ENCODE measurements around the gene KLF16.

The KLF16 gene

DNA sequence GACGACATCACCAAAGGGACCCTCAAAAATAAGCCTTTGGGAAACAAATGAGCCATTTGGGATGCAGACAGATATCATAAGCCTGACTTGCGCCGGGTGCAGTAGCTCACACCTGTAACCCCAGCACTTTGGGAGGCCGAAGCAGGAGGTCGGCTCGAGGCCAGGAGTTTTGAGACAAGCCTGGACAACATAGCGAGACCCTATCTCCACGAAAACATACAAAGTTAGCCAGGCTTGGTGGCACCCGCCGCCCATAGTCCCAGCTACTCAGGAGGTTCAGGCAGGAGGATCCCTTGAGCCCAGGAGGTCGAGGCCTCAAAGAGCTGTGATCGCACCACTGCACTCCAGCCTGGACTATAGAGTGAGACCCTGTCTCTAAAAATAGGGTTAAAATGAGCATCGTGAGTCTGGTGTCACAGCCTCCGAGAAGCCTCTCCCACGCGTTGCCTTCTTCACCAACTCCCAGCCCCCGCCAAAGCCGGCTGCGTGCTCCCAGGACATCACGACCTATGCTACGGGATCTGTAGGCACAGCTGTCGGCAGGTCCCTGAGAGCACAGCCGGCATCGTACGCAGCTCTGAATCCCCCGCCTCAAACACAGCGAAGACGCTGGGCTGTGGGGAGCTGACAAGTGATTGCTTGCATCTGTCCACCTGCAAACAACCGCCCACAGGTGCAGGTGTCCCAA lies 16.7 kb downstream of the KLF16 start:
- DNase-seq (no peak), ATAC-seq (no peak)
- Mint-ChIP-seq H3K27me3 (no peaks in the 10 kb centered on the region), H3K4me3 (peak overlapping the region; percentile 91 to 94), H3K9me3 (no peaks in the 10 kb centered on the region), H3K27ac (peak overlapping the region; percentile 82 to 99), H3K4me1 (peaks cover 84% of the 10 kb centered on the region)

DNA sequence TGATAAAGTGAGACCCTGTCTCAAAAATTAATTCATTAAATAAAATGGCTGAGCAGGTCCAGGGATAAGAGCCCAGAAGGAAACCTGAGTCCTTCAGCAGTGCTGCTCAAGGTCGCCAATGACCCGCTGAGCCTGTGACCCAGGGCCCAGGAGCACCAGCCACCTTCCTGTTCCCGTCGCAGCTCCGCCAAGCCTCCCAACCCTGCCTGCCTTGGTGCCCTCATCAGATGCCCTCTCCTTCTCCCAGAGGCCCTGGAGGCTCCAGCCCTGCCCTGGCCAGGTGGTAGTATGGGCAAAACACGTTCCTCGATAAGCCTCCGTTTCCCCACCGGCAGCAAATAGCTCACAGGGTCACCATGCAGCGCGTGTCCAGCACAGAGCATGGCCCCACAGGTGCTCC lies 17.7 kb downstream of the KLF16 start:
- Mint-ChIP-seq H3K4me3 (peak overlapping the region in 1 of 2 donors; percentile 94), H3K4me1 (peaks cover 85% of the 10 kb centered on the region), H3K27ac (peak overlapping the region in 1 of 2 donors; percentile 90), H3K27me3 (no peaks in the 10 kb centered on the region), H3K9me3 (no peaks in the 10 kb centered on the region)
- DNase-seq (no peak), ATAC-seq (no peak)

DNA sequence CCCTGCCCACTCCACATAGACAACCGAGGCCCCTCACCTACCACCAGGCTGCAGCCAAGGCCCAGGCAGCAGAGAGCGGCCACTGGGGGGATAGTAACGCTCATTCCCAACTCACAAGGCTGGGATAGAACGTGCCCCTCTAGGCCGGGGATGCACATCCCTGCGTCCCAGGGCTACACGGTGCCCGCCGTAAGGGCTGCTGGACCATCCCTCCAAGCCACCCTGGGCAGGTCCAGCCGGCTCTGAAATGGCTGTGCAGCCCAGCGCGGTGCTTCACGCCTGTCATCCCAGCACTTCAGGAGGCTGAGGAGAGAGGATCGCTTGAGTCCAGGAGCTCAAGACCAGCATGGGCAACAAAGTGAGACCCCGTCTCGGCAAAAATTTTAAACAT lies 18.3 kb downstream of the KLF16 start:
- Mint-ChIP-seq H3K4me1 (peaks cover 85% of the 10 kb centered on the region), H3K27ac (peak overlapping the region; percentile 72 to 90), H3K9me3 (no peaks in the 10 kb centered on the region), H3K4me3 (no peak overlapping the region), H3K27me3 (no peaks in the 10 kb centered on the region)
- DNase-seq (no peak), ATAC-seq (no peak)

GRCh38 chr19:1844513-1845124 lies 18.8 kb downstream of the KLF16 start:
- peak overlapping the region in 1 of 2 donors; percentile 26 for H3K4me3 Mint-ChIP-seq
- no peaks in the 10 kb centered on the region for H3K27me3 Mint-ChIP-seq
- no peak for ATAC-seq
- H3K9me3 Mint-ChIP-seq, result no peaks in the 10 kb centered on the region
- DNase-seq, result no peak
- H3K4me1 Mint-ChIP-seq, result peaks cover 86% of the 10 kb centered on the region
- H3K27ac Mint-ChIP-seq, result peak overlapping the region in 1 of 2 donors; percentile 72

GRCh38 chr19:1843646-1844394 lies 19.6 kb downstream of the KLF16 start:
- H3K4me1 Mint-ChIP-seq, result peaks cover 83% of the 10 kb centered on the region
- no peak overlapping the region for H3K27ac Mint-ChIP-seq
- no peak for DNase-seq
- no peak for ATAC-seq
- H3K9me3 Mint-ChIP-seq, result no peaks in the 10 kb centered on the region
- H3K4me3 Mint-ChIP-seq, result no peak overlapping the region
- H3K27me3 Mint-ChIP-seq, result no peaks in the 10 kb centered on the region

DNA sequence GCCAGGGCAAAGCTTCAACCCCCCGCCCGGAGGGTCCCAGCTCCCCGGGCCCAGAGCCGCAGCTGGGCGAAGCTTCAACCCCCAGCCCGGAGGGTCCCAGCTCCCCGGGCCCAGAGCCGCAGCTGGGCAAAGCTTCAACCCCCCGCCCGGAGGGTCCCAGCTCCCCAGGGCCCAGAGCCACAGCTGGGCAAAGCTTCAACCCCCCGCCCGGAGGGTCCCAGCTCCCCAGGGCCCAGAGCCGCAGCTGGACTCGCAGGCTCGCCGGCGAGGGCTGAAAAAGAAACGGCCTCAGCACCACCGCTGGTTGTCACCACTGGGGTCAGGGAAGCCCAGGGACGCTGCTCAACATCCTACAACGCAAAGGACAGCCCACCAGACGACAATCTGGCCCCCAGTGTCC lies 20.3 kb downstream of the KLF16 start:
- Mint-ChIP-seq H3K4me1 (peaks cover 87% of the 10 kb centered on the region), H3K27ac (peak overlapping the region in 1 of 2 donors; percentile 80), H3K9me3 (no peaks in the 10 kb centered on the region), H3K27me3 (no peaks in the 10 kb centered on the region), H3K4me3 (no peak overlapping the region)
- DNase-seq, result no peak
- ATAC-seq, result no peak

DNA sequence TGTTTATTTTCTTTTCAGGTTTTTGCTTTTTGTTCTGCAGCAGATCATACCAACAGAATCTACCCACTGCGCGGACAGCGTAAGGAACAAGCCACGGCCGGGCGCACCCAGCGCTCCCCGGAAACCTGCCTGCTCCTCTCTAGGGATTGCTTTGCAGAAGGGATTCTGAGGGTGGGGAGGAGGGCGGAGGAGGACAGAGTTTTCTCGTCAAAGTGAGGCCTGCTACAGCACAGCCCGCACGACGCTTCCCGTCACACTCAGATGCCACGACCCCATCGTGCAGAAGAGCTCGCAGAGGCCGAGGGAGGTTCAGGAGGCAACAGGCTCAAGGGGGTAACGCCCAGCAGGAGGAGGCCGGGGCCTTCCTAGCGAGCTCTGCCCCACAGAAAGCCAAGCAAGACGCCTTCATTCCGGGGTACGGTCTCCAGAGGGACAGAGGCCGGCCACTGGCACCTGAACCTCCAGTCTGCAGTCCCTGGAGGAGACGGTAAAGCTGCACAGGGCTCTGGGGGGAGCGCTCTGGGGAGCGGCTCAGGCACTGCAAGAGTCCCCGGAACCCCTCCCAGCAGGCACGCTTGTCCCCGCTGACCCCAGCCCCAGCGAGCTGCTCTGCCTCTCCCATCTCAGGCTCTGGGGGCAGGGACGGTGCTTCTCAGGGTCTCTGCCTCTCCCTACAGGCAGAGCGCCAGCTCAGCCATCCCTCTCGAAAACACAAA lies 22.0 kb downstream of the KLF16 start:
- H3K4me1 Mint-ChIP-seq, result peaks cover 90% of the 10 kb centered on the region
- peak overlapping the region in 1 of 2 donors; percentile 89 for H3K27ac Mint-ChIP-seq
- H3K4me3 Mint-ChIP-seq, result no peak overlapping the region
- DNase-seq (no peak), ATAC-seq (no peak)
- H3K27me3 Mint-ChIP-seq, result no peaks in the 10 kb centered on the region
- H3K9me3 Mint-ChIP-seq, result no peaks in the 10 kb centered on the region

DNA sequence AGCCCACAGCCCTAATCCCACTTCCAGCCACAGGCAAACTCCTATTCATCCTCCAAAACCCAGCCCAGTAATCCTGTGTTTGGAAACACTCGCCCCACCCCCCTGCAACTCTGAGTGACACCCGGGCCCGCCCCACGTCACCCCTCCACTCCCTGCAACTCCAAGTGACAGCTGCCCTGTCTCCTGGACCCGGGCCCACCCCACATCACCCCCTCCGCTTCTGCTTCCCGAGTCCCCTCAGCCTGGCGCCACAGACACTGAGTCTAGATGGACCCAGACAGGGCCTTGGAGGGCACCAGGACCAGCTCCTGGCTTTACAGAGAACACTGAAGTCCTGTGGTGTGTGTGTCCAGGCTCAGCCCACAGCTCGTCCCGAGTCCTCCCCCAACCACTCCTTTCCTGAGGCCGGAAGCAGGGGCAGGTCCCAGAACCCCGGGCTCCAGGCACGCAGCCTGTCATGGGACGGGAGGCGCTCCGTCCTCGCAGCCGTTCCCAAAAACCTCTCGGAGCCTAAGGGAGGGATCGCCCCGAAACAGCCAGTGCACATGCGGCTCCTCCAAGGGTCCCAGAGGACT lies 22.8 kb downstream of the KLF16 start:
- no peak for ATAC-seq

DNA sequence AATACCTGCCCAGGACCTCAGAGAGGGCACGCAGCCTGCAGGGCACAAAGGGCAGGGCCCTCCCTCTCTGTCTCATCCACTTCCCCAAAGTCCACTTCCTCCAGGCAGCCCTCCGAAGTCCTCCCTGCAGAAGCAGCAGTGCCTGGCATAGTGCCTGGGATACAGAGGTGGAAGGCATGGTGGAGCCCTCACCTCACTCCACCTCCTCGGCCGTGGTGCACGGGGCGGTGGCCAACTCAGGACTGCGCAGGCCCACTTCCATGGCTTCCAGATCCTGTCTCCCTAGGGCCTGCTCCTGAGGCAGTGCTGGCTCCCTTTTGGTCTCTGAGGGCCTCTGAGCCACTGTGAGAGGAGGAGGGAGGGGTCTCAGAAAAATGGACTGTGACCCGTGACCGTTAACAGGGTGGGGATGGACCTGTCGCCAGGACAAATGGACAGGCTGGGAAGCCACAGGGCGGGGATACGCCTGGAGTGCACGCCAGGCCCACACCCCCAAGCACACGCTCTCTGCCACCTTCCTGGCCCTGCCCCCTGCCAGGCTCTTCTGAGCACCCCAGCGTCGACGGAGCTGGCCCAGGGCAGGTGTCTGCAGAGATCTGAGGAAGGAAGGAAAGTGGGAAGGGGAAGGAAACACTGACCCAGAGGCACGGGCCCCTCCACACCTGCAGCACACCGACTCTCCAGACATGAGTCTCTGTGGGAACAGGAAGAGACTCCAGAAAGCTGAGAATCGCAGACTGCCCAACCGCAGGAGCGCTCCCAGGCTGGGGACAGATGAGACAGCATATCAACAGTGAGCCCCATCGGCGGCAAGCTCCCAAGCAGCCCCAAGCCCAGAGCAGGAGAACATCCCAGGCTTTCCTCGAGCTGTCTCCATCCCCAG lies 23.5 kb downstream of the KLF16 start:
- no peak for DNase-seq
- no peak for ATAC-seq
- H3K27me3 Mint-ChIP-seq, result no peaks in the 10 kb centered on the region
- no peak overlapping the region for H3K4me3 Mint-ChIP-seq
- peak overlapping the region; percentile 57 to 88 for H3K27ac Mint-ChIP-seq
- H3K4me1 Mint-ChIP-seq, result peaks cover 85% of the 10 kb centered on the region
- H3K9me3 Mint-ChIP-seq, result no peaks in the 10 kb centered on the region

More for the DNA sequence above, 22.8 kb downstream of the KLF16 start:
- Mint-ChIP-seq H3K9me3 (no peaks in the 10 kb centered on the region), H3K4me1 (peaks cover 90% of the 10 kb centered on the region), H3K4me3 (no peak overlapping the region), H3K27ac (peak overlapping the region in 1 of 2 donors; percentile 66), H3K27me3 (no peaks in the 10 kb centered on the region)
- DNase-seq, result no peak

GRCh38 chr19:1837625-1838105 lies 25.7 kb downstream of the KLF16 start:
- H3K4me3 Mint-ChIP-seq, result no peak overlapping the region
- peak; percentile 72 for ATAC-seq
- peaks cover 77% of the 10 kb centered on the region for H3K4me1 Mint-ChIP-seq
- H3K9me3 Mint-ChIP-seq, result no peaks in the 10 kb centered on the region
- peak overlapping the region in 1 of 2 donors; percentile 63 for H3K27ac Mint-ChIP-seq
- H3K27me3 Mint-ChIP-seq, result no peaks in the 10 kb centered on the region
- DNase-seq, result peak; percentile 64 to 67

- no peak overlapping the region for H3K4me3 Mint-ChIP-seq
- H3K4me1 Mint-ChIP-seq, result peaks cover 73% of the 10 kb centered on the region
- peak; percentile 10 for ATAC-seq
- no peaks in the 10 kb centered on the region for H3K9me3 Mint-ChIP-seq
- no peak for DNase-seq
- no peaks in the 10 kb centered on the region for H3K27me3 Mint-ChIP-seq
- H3K27ac Mint-ChIP-seq, result peak overlapping the region in 1 of 2 donors; percentile 63
Observed at GRCh38 chr19:1837222-1837565, 26.2 kb downstream of the KLF16 start.

- ATAC-seq, result no peak
- DNase-seq, result no peak
- no peaks in the 10 kb centered on the region for H3K9me3 Mint-ChIP-seq
- no peak overlapping the region for H3K27ac Mint-ChIP-seq
- peaks cover 73% of the 10 kb centered on the region for H3K4me1 Mint-ChIP-seq
- no peak overlapping the region for H3K4me3 Mint-ChIP-seq
- no peaks in the 10 kb centered on the region for H3K27me3 Mint-ChIP-seq
Observed at GRCh38 chr19:1836458-1837221, 26.7 kb downstream of the KLF16 start.

- Mint-ChIP-seq H3K9me3 (no peaks in the 10 kb centered on the region), H3K27me3 (no peaks in the 10 kb centered on the region), H3K4me3 (no peak overlapping the region), H3K27ac (peak overlapping the region in 1 of 2 donors; percentile 60), H3K4me1 (peaks cover 53% of the 10 kb centered on the region)
- DNase-seq (no peak), ATAC-seq (no peak)
Observed at GRCh38 chr19:1833540-1833939, 29.8 kb downstream of the KLF16 start.

Measured in stimulated activated naive CD8-positive, alpha-beta T cell treated with anti-CD3 and anti-CD28 coated beads, Interleukin-15, amount 100 ng/mL, for 72 hours (primary cell).